ENCODE results near the gene SOS1. TPM values are rescaled to one million over a fixed set of nuclear protein-coding genes. Genes with fewer than 3 reads are reported as not detected.
A peak's percentile ranks its signal among the peaks of the same experiment; 100 is the strongest.
"Not testable (repeated sequence)": the region's sequence is repeated elsewhere in the genome, so short reads cannot be mapped to it uniquely, and the experiment has no call there.

SOS1 gene
- total RNA-seq (10 to 100 TPM; 19.1 to 30.4 (median 23.1) TPM), polyA plus RNA-seq (6.7 TPM)
- long read RNA-seq, donor 1, full-length matches to known transcripts: 2 of 22 reads
- long read RNA-seq, donor 1, partial matches to known transcripts: 15 of 22 reads
- long read RNA-seq, donor 1, other reads (novel, unspliced or antisense): 5 of 22 reads
- long read RNA-seq, donor 2, partial matches to known transcripts: 0 of 1 reads
- long read RNA-seq, donor 2, other reads (novel, unspliced or antisense): 1 of 1 reads
- long read RNA-seq, donor 3, partial matches to known transcripts: 4 of 9 reads
- long read RNA-seq, donor 3, other reads (novel, unspliced or antisense): 5 of 9 reads
- long read RNA-seq, donor 4, partial matches to known transcripts: 1 of 3 reads
- long read RNA-seq, donor 4, other reads (novel, unspliced or antisense): 2 of 3 reads

- ATAC-seq: peak; percentile 86 to 89
- WGBS: under 1% methylated on average over 60 of the region's 60 CpGs
- Histone ChIP-seq H3K4me1 (ENCODE audit: control insufficient read depth, insufficient read depth, low read length) (no peaks in the 10 kb centered on the region), H3K4me3 (ENCODE audit: low read length) (peak within 1 kb of the TSS; percentile 91), H3K27ac (ENCODE audit: low read length) (peak within 1 kb of the TSS; percentile 86), H3K27me3 (ENCODE audit: control insufficient read depth, insufficient read depth) (no peaks in the 10 kb centered on the region), H3K9me3 (ENCODE audit: control insufficient read depth, low read length) (no peaks in the 10 kb centered on the region)
- intact Hi-C loops (cut with DNase I): loop anchor here in 2 of 4 donors (5.0 to 10.0 kb wide), 2 partner anchors 56 to 106 kb away; no protein-coding TSS in a partner anchor
- DNase-seq: peak; percentile 96 to 98 (median 98)
Measured at GRCh38 chr2:39120771-39121522, at the start of gene SOS1. Gene SOS1, minus strand, starts transcription at chr2:39121051. Its CDS starts 629 bp downstream, at chr2:39120422.

GRCh38 chr2:39164089-39164488, 43.2 kb upstream of the SOS1 start:
- intact Hi-C loops (cut with DNase I): no loop called here
- Histone ChIP-seq H3K4me3 (ENCODE audit: low read length) (no peak overlapping the region), H3K27me3 (ENCODE audit: control insufficient read depth, insufficient read depth) (no peaks in the 10 kb centered on the region), H3K9me3 (ENCODE audit: control insufficient read depth, low read length) (no peaks in the 10 kb centered on the region), H3K27ac (ENCODE audit: low read length) (no peak overlapping the region), H3K4me1 (ENCODE audit: control insufficient read depth, insufficient read depth, low read length) (no peaks in the 10 kb centered on the region)
- DNase-seq (no peak), ATAC-seq (no peak)
- WGBS: 87% methylated on average over 4 of the region's 4 CpGs

GRCh38 chr2:39160982-39161381, 40.1 kb upstream of the SOS1 start:
- no peak for ATAC-seq
- Histone ChIP-seq H3K4me3 (ENCODE audit: low read length) (no peak overlapping the region), H3K4me1 (ENCODE audit: control insufficient read depth, insufficient read depth, low read length) (no peaks in the 10 kb centered on the region), H3K27me3 (ENCODE audit: control insufficient read depth, insufficient read depth) (no peaks in the 10 kb centered on the region), H3K27ac (ENCODE audit: low read length) (no peak overlapping the region), H3K9me3 (ENCODE audit: control insufficient read depth, low read length) (no peaks in the 10 kb centered on the region)
- 35% methylated on average over 3 of the region's 3 CpGs for WGBS
- DNase-seq: no peak
- intact Hi-C loops (cut with DNase I): no loop called here

GRCh38 chr2:39159283-39159682, 38.4 kb upstream of the SOS1 start:
- Histone ChIP-seq H3K4me1 (ENCODE audit: control insufficient read depth, insufficient read depth, low read length) (no peaks in the 10 kb centered on the region), H3K9me3 (ENCODE audit: control insufficient read depth, low read length) (no peaks in the 10 kb centered on the region), H3K27me3 (ENCODE audit: control insufficient read depth, insufficient read depth) (no peaks in the 10 kb centered on the region), H3K4me3 (ENCODE audit: low read length) (no peak overlapping the region), H3K27ac (ENCODE audit: low read length) (no peak overlapping the region)
- WGBS: 92% methylated on average over 2 of the region's 2 CpGs
- intact Hi-C loops (cut with DNase I): no loop called here
- ATAC-seq (no peak), DNase-seq (no peak)

- ATAC-seq: no peak
- Histone ChIP-seq H3K27ac (ENCODE audit: low read length) (no peak overlapping the region), H3K4me3 (ENCODE audit: low read length) (no peak overlapping the region), H3K27me3 (ENCODE audit: control insufficient read depth, insufficient read depth) (no peaks in the 10 kb centered on the region), H3K4me1 (ENCODE audit: control insufficient read depth, insufficient read depth, low read length) (no peaks in the 10 kb centered on the region), H3K9me3 (ENCODE audit: control insufficient read depth, low read length) (no peaks in the 10 kb centered on the region)
- intact Hi-C loops (cut with DNase I): no loop called here
- DNase-seq: no peak
- WGBS: 91% methylated on average over 4 of the region's 4 CpGs
Measured at GRCh38 chr2:39158351-39158750, 37.5 kb upstream of the SOS1 start.

- Histone ChIP-seq H3K4me3 (ENCODE audit: low read length) (no peak overlapping the region), H3K9me3 (ENCODE audit: control insufficient read depth, low read length) (no peaks in the 10 kb centered on the region), H3K27ac (ENCODE audit: low read length) (no peak overlapping the region), H3K27me3 (ENCODE audit: control insufficient read depth, insufficient read depth) (no peaks in the 10 kb centered on the region), H3K4me1 (ENCODE audit: control insufficient read depth, insufficient read depth, low read length) (no peaks in the 10 kb centered on the region)
- ATAC-seq (no peak), DNase-seq (no peak)
- intact Hi-C loops (cut with DNase I): no loop called here
- 85% methylated on average over 6 of the region's 6 CpGs for WGBS
Measured at GRCh38 chr2:39156846-39157245, 36.0 kb upstream of the SOS1 start.

GRCh38 chr2:39156107-39156506, 35.3 kb upstream of the SOS1 start:
- Histone ChIP-seq H3K27me3 (ENCODE audit: control insufficient read depth, insufficient read depth) (no peaks in the 10 kb centered on the region), H3K9me3 (ENCODE audit: control insufficient read depth, low read length) (no peaks in the 10 kb centered on the region), H3K27ac (ENCODE audit: low read length) (no peak overlapping the region), H3K4me1 (ENCODE audit: control insufficient read depth, insufficient read depth, low read length) (no peaks in the 10 kb centered on the region), H3K4me3 (ENCODE audit: low read length) (no peak overlapping the region)
- ATAC-seq (no peak), DNase-seq (no peak)
- intact Hi-C loops (cut with DNase I): no loop called here

GRCh38 chr2:39155573-39155972, 34.7 kb upstream of the SOS1 start:
- H3K4me3 ChIP-seq (ENCODE audit: low read length); ATAC-seq; H3K27ac ChIP-seq (ENCODE audit: low read length); DNase-seq; H3K9me3 ChIP-seq (ENCODE audit: control insufficient read depth, low read length); H3K4me1 ChIP-seq (ENCODE audit: control insufficient read depth, insufficient read depth, low read length); H3K27me3 ChIP-seq (ENCODE audit: control insufficient read depth, insufficient read depth); intact Hi-C loops (cut with DNase I): not testable (repeated sequence)
- WGBS: 89% methylated on average over 4 of the region's 4 CpGs

- ATAC-seq: no peak
- H3K9me3 ChIP-seq (ENCODE audit: control insufficient read depth, low read length): no peaks in the 10 kb centered on the region
- no peak overlapping the region for H3K27ac ChIP-seq (ENCODE audit: low read length)
- no peak overlapping the region for H3K4me3 ChIP-seq (ENCODE audit: low read length)
- no peaks in the 10 kb centered on the region for H3K4me1 ChIP-seq (ENCODE audit: control insufficient read depth, insufficient read depth, low read length)
- intact Hi-C loops (cut with DNase I): no loop called here
- no peaks in the 10 kb centered on the region for H3K27me3 ChIP-seq (ENCODE audit: control insufficient read depth, insufficient read depth)
- DNase-seq: no peak
- 79% methylated on average over 3 of the region's 3 CpGs for WGBS
Measured at GRCh38 chr2:39154944-39155343, 34.1 kb upstream of the SOS1 start.

GRCh38 chr2:39153312-39153711, 32.5 kb upstream of the SOS1 start:
- DNase-seq (no peak), ATAC-seq (no peak)
- no peak overlapping the region for H3K27ac ChIP-seq (ENCODE audit: low read length)
- H3K4me3 ChIP-seq (ENCODE audit: low read length): no peak overlapping the region
- 93% methylated on average over 1 of the region's 1 CpG for WGBS
- H3K27me3 ChIP-seq (ENCODE audit: control insufficient read depth, insufficient read depth): no peaks in the 10 kb centered on the region
- H3K4me1 ChIP-seq (ENCODE audit: control insufficient read depth, insufficient read depth, low read length): no peaks in the 10 kb centered on the region
- H3K9me3 ChIP-seq (ENCODE audit: control insufficient read depth, low read length): no peaks in the 10 kb centered on the region
- intact Hi-C loops (cut with DNase I): no loop called here

- Histone ChIP-seq H3K4me3 (ENCODE audit: low read length) (no peak overlapping the region), H3K27me3 (ENCODE audit: control insufficient read depth, insufficient read depth) (no peaks in the 10 kb centered on the region), H3K9me3 (ENCODE audit: control insufficient read depth, low read length) (no peaks in the 10 kb centered on the region), H3K4me1 (ENCODE audit: control insufficient read depth, insufficient read depth, low read length) (no peaks in the 10 kb centered on the region), H3K27ac (ENCODE audit: low read length) (no peak overlapping the region)
- no peak for ATAC-seq
- DNase-seq: no peak
- WGBS: 71% methylated on average over 2 of the region's 2 CpGs
- intact Hi-C loops (cut with DNase I): no loop called here
Measured at GRCh38 chr2:39152504-39152903, 31.7 kb upstream of the SOS1 start.
